K562 (cell line): ENCODE data around the gene SMIM45.

ENCODE experiments used
- ATAC-seq: fragments of 200-7000 bp; cut with Tn5 transposase; 3 replicates; pipeline ENCODE4 v1.9.1; 2020; ENCODE audit warnings: moderate library complexity
- BruUV-seq: library from RNA; stranded (reverse); fragments of 400-500 nt; replicated peaks from 2 replicates; lab custom pipeline; 2021; lab: Mats Ljungman, UMichigan
- CTCF ChIA-PET: fragments of 300-600 bp; formaldehyde crosslinking; extraction: SDS; loops from one replicate; lab custom pipeline; 2021; ENCODE audit warnings: low intra/inter-chr PET ratio; lab: Yijun Ruan, JAX
- POLR2A ChIA-PET: fragments of 300-600, 350-650 bp; sonication (Branson Sonifier 250); formaldehyde crosslinking; extraction: SDS; loops from one replicate; lab custom pipeline; 2021; ENCODE audit warnings: antibody characterized with exemption, inconsistent platforms; lab: Yijun Ruan, JAX
- DNase-seq, 4 experiments: peaks; one replicate each; pipeline versions ENCODE4 v3.0.0 to v3.0.0-alpha.2; 2011 to 2018; ENCODE audit warnings: low spot score in 3 of 4, mixed read lengths in 3 of 4; ENCODE audit errors: extremely low read depth in 1 of 4
- FAIRE-seq: peaks from 2 replicates; lab custom pipeline; 2011; peaks lifted over from hg19 to GRCh38; lab: Jason Lieb, UNC
- H2AFZ ChIP-seq: 2 replicates; pipeline ENCODE4 v1.6.0; 2011; ENCODE audit warnings: low read depth, low read length, control low read depth, inconsistent platforms
- H3K27ac ChIP-seq: fragments of 200-600 bp; 3 replicates; pipeline ENCODE4 v1.8.0; 2011; ENCODE audit warnings: low read depth, mild to moderate bottlenecking, control low read depth, inconsistent platforms, low read length, moderate library complexity, mixed read lengths; ENCODE audit errors: extremely low read depth
- H3K27me3 ChIP-seq, 2 experiments: fragments of 300-600 bp in 1 of 2; 2 replicates in 1 of 2; 3 replicates in 1 of 2; pipeline versions ENCODE4 v1.6.0 to v1.8.0; 2011; ENCODE audit warnings: inconsistent platforms in 2 of 2, low read length in 2 of 2, mild to moderate bottlenecking in 1 of 2, mixed read lengths in 1 of 2, moderate library complexity in 1 of 2; ENCODE audit not compliant: control insufficient read depth in 2 of 2, insufficient read depth in 2 of 2
- H3K36me3 ChIP-seq: fragments of 300-600 bp; 3 replicates; pipeline ENCODE4 v1.8.0; 2011; ENCODE audit warnings: mild to moderate bottlenecking, low read length, inconsistent platforms; ENCODE audit not compliant: control insufficient read depth, insufficient read depth
- H3K4me1 ChIP-seq, 2 experiments: fragments of 200-600 bp in 1 of 2; replicated peaks in 1 of 2; 2 replicates in 1 of 2; 3 replicates in 1 of 2; pipeline versions ENCODE4 v1.5.1 to v1.8.0; 2011; ENCODE audit warnings: inconsistent platforms in 2 of 2, low read length in 2 of 2, mild to moderate bottlenecking in 1 of 2, mixed read lengths in 1 of 2, moderate library complexity in 1 of 2; ENCODE audit not compliant: control insufficient read depth in 2 of 2, insufficient read depth in 2 of 2
- H3K4me2 ChIP-seq: 2 replicates; pipeline ENCODE4 v1.6.1; 2011; ENCODE audit warnings: low read length, control low read depth, inconsistent platforms, mixed read lengths; ENCODE audit not compliant: insufficient read depth
- H3K4me3 ChIP-seq: fragments of 200-600 bp; sonication (generic), shearing (Covaris generic); 2 replicates; pipeline ENCODE4 v1.5.1; 2016; ENCODE audit warnings: control low read depth, inconsistent platforms
- H3K79me2 ChIP-seq: fragments of 200-600 bp; 3 replicates; pipeline ENCODE4 v1.8.0; 2011; ENCODE audit warnings: low read length, inconsistent platforms; ENCODE audit not compliant: control insufficient read depth, insufficient read depth
- H3K9ac ChIP-seq, 2 experiments: 2 replicates each; pipeline versions ENCODE4 v1.6.0 to v1.6.1; 2011; ENCODE audit warnings: low read depth in 2 of 2, low read length in 2 of 2, control low read depth in 1 of 2, inconsistent platforms in 1 of 2, mild to moderate bottlenecking in 1 of 2, mixed read lengths in 1 of 2; ENCODE audit not compliant: insufficient read depth in 1 of 2
- H3K9me1 ChIP-seq: one replicate; pipeline ENCODE4 v1.6.0; 2011; ENCODE audit warnings: inconsistent platforms, mild to moderate bottlenecking, low read length, moderate library complexity; ENCODE audit not compliant: control insufficient read depth, insufficient read depth
- H3K9me3 ChIP-seq: replicated peaks from 2 replicates; pipeline ENCODE4 v1.5.1; 2011; ENCODE audit warnings: low read depth, low read length, inconsistent platforms; ENCODE audit not compliant: control insufficient read depth, insufficient read depth
- H4K20me1 ChIP-seq: replicated peaks from 2 replicates; pipeline ENCODE4 v1.6.1; 2011; ENCODE audit warnings: low read length, inconsistent platforms, mixed read lengths; ENCODE audit not compliant: control insufficient read depth, insufficient read depth
- FUS ChIP-seq: fragments of 200-400 bp; formaldehyde crosslinking; optimal IDR thresholded peaks from 2 replicates; pipeline ENCODE3; 2017; ENCODE audit warnings: low read depth, low read length
- HDAC3 ChIP-seq: fragments of 450-650 bp; IDR thresholded peaks from 2 replicates; pipeline ENCODE4 v1.6.1; 2018; ENCODE audit warnings: borderline replicate concordance, mild to moderate bottlenecking, moderate library complexity; ENCODE audit not compliant: partially characterized antibody
- POLR2G ChIP-seq: fragments of 200-400 bp; formaldehyde crosslinking; IDR thresholded peaks from 2 replicates; pipeline ENCODE4 v1.6.1; 2017; ENCODE audit warnings: low read depth, mild to moderate bottlenecking, antibody characterized with exemption, low read length, moderate library complexity
- RBFOX2 ChIP-seq: fragments of 200-400 bp; formaldehyde crosslinking; IDR thresholded peaks from 2 replicates; pipeline ENCODE4 v1.6.1; 2017; ENCODE audit warnings: low read depth, mild to moderate bottlenecking, low read length, moderate library complexity
- RBM34 ChIP-seq: fragments of 200-400 bp; formaldehyde crosslinking; IDR thresholded peaks from 2 replicates; pipeline ENCODE4 v1.6.1; 2018; ENCODE audit warnings: low read length, borderline replicate concordance; ENCODE audit not compliant: insufficient read depth
- ZNF175 ChIP-seq: fragments of 200-800 bp; sonication (Bioruptor generic); IDR thresholded peaks from 2 replicates; pipeline ENCODE4 v1.6.1; 2016; ENCODE audit warnings: low read depth, mild to moderate bottlenecking, missing genetic modification characterization, missing compliant biosample characterization
- ZNF3 ChIP-seq: fragments of 250-450 bp; sonication (Bioruptor Pico); IDR thresholded peaks from 2 replicates; pipeline ENCODE4 v1.5.0; 2021; ENCODE audit warnings: mild to moderate bottlenecking, moderate library complexity
- WGBS: fragments of 100-300 bp; shearing (Covaris generic); methylation state at CpG from one replicate; pipeline ENCODE4 v1.1.6; 2016; ENCODE audit warnings: low coverage, mixed read lengths; ENCODE audit not compliant: insufficient coverage; ENCODE audit errors: missing lambda C conversion rate; 5-methylcytosine and 5-hydroxymethylcytosine counted together
- in situ Hi-C: fragments of 300-500 bp; cut with MboI; formaldehyde crosslinking; loops from 4 replicates; pipeline ENCODE4 v1.15.0; 2018; ENCODE audit warnings: inconsistent platforms, mixed read lengths
- intact Hi-C: fragments of 100-400 bp; cut with micrococcal nuclease; formaldehyde crosslinking; loops from 2 replicates; pipeline ENCODE4 v1.14.2; 2022

The SMIM45 gene

GRCh38 chr22:41935509-41935908 is 16.4 kb upstream of the SMIM45 start:
- Histone ChIP-seq H3K9me1 (peaks cover 3% of the 10 kb centered on the region), H3K27me3 (no peaks in the 10 kb centered on the region), H3K4me2 (no peak overlapping the region), H3K79me2 (0 out of 3 replicates have a peak, but pooled peaks cover 3% of the 10 kb centered on the region), H3K9me3 (no peaks in the 10 kb centered on the region), H3K36me3 (peaks cover 32% of the 10 kb centered on the region; the same call in 2 of the 3 replicates), H2AFZ (no peak overlapping the region), H3K27ac (no peak overlapping the region), H4K20me1 (no peaks in the 10 kb centered on the region), H3K4me3 (no peak overlapping the region), H3K4me1 (peaks cover 0 to 43% of the 10 kb centered on the region in 2 experiments; a peak in 2 of 5 replicates), H3K9ac (no peak overlapping the region)
- DNase-seq (no peak), ATAC-seq (no peak), FAIRE-seq (no peak)
- in situ Hi-C loops: no loop called here
- 83% methylated on average over 4 of the region's 9 CpGs for WGBS
- intact Hi-C loops: no loop called here
- ChIA-PET CTCF (interaction anchor here (0.6 kb wide), 1 partner anchor 174 kb away, joined by 4 read pairs; no protein-coding TSS in a partner anchor), POLR2A (interaction anchor here (0.6 to 1.6 kb wide), 4 partner anchors 9 to 319 kb away, joined by 3 to 5 read pairs (median 4); partner anchors contain the start of gene TNFRSF13C)
- TF ChIP-seq RBM34: no peak
- no peak for TF ChIP-seq ZNF175 (CRISPR knock-in tag)
- TF ChIP-seq POLR2G: 0 out of 2 replicates have a peak, but pooled peaks have one; percentile 43
- TF ChIP-seq RBFOX2: peak; percentile 39
- TF ChIP-seq FUS: no peak
- TF ChIP-seq ZNF3: no peak
- BruUV-seq: no TSS peak

GRCh38 chr22:41936894-41937169 is 15.1 kb upstream of the SMIM45 start:
- H3K4me1 ChIP-seq: peaks cover 0 to 37% of the 10 kb centered on the region in 2 experiments; a peak in 2 of 5 replicates
- TF ChIP-seq HDAC3: no peak
- peak; percentile 40; the same call in 1 of the 2 replicates for TF ChIP-seq POLR2G
- no peaks in the 10 kb centered on the region for H3K9me3 ChIP-seq
- FAIRE-seq (no peak), ATAC-seq (no peak), DNase-seq (no peak)
- no peak overlapping the region for H3K4me3 ChIP-seq
- in situ Hi-C loops (no loop called here), intact Hi-C loops (no loop called here)
- peaks cover 3% of the 10 kb centered on the region for H3K9me1 ChIP-seq
- H3K79me2 ChIP-seq: 0 out of 3 replicates have a peak, but pooled peaks cover 5% of the 10 kb centered on the region
- BruUV-seq: no TSS peak
- ChIA-PET POLR2A (interaction anchor here (1.2 to 1.6 kb wide), 2 partner anchors 11 to 13 kb away, joined by 4 to 5 read pairs; partner anchors contain the start of gene TNFRSF13C), CTCF (no interaction called here)
- 61% methylated on average over 2 of the region's 2 CpGs for WGBS
- no peak overlapping the region for H3K9ac ChIP-seq
- H3K36me3 ChIP-seq: peaks cover 45% of the 10 kb centered on the region; the same call in 2 of the 3 replicates
- no peaks in the 10 kb centered on the region for H3K27me3 ChIP-seq
- H2AFZ ChIP-seq: no peak overlapping the region
- peaks cover 11% of the 10 kb centered on the region; the same call in 1 of the 2 replicates for H4K20me1 ChIP-seq
- H3K4me2 ChIP-seq: no peak overlapping the region
- no peak overlapping the region for H3K27ac ChIP-seq
